Right hindlimb (tissue), 1 donor: ENCODE data around the gene DLAT.
A peak's percentile ranks its signal among the peaks of the same experiment; 100 is the strongest.
"Not testable (repeated sequence)": the region's sequence is repeated elsewhere in the genome, so short reads cannot be mapped to it uniquely, and the experiment has no call there.

Experiments
- DNase-seq: peaks from one replicate; pipeline ENCODE4 v3.0.0-alpha.2; 2018

DLAT gene

GRCh38 chr11:112024773-112025678, at the start of gene DLAT:
DLAT (plus strand) TSS chr11:112025408; CDS start chr11:112025473, 65 bp downstream.
- peak; percentile 91 for DNase-seq

GRCh38 chr11:111976119-111976766, 49.0 kb upstream of the DLAT start:
- no peak for DNase-seq

- DNase-seq = no peak
These were observed 48.5 kb upstream of the DLAT start for GRCh38 chr11:111976767-111977145.

GRCh38 chr11:111977146-111978027, 47.8 kb upstream of the DLAT start:
- peak; percentile 70 for DNase-seq

GRCh38 chr11:111978028-111978771, 47.0 kb upstream of the DLAT start:
- peak; percentile 84 for DNase-seq

- no peak for DNase-seq
These were observed 45.1 kb upstream of the DLAT start for GRCh38 chr11:111980062-111980461.

GRCh38 chr11:111981270-111981669, 43.9 kb upstream of the DLAT start:
- no peak for DNase-seq

GRCh38 chr11:111982019-111982464, 43.2 kb upstream of the DLAT start:
- DNase-seq = peak; percentile 60

- no peak for DNase-seq
These were observed 42.5 kb upstream of the DLAT start for GRCh38 chr11:111982541-111983186.

- no peak for DNase-seq
These were observed 41.8 kb upstream of the DLAT start for GRCh38 chr11:111983187-111983986.

GRCh38 chr11:111986589-111986988, 38.6 kb upstream of the DLAT start:
- no peak for DNase-seq

- DNase-seq = no peak
These were observed 34.8 kb upstream of the DLAT start for GRCh38 chr11:111990381-111990780.

GRCh38 chr11:111992206-111992855, 32.9 kb upstream of the DLAT start:
- no peak for DNase-seq

GRCh38 chr11:111996129-111996528, 29.1 kb upstream of the DLAT start:
- DNase-seq = no peak

GRCh38 chr11:111996669-111997068, 28.5 kb upstream of the DLAT start:
- DNase-seq = not testable (repeated sequence)

GRCh38 chr11:111999111-111999510, 26.1 kb upstream of the DLAT start:
- no peak for DNase-seq

- no peak for DNase-seq
These were observed 24.5 kb upstream of the DLAT start for GRCh38 chr11:112000703-112001102.

- no peak for DNase-seq
These were observed 22.6 kb upstream of the DLAT start for GRCh38 chr11:112002491-112003216.

GRCh38 chr11:112004389-112004788, 20.8 kb upstream of the DLAT start:
- no peak for DNase-seq
